HG03045 (cell line): ENCODE measurements around the gene DAPK2.
A peak's percentile ranks its signal among the peaks of the same experiment; 100 is the strongest.
"Not testable (repeated sequence)": the region's sequence is repeated elsewhere in the genome, so short reads cannot be mapped to it uniquely, and the experiment has no call there.

Experiments used
- ATAC-seq: cut with Tn5 transposase; IDR thresholded peaks from one replicate; pipeline ENCODE4 v1.9.1; 2021; ENCODE audit warnings: mild to moderate bottlenecking, moderate library complexity; ENCODE audit not compliant: unreplicated experiment

Gene DAPK2

DNA sequence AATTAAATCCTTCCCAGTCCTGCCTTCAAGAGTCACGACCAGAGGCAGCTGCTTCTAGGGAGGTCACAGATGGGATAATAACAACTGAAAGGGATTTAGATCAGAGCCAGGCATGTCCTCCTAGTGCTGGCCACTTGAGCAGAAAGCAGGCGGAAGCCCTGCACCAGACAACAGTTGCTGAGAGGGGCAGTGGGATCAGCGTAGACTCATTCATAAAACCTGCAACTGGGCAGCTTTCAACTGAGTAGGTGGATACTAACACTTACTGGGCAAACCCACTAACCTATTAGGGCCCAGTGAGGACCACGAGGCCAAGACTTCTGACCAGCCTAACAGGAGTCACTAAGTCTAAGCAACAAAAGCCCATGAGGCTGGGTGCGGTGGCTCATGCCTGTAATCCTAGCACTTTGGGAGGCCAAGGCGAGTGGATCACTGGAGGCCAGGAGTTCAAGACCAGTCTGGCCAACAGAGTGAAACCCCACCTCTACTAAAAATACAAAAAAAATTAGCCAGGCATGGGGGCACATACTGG lies 67.0 kb downstream of the DAPK2 start:
- no peak for ATAC-seq

DNA sequence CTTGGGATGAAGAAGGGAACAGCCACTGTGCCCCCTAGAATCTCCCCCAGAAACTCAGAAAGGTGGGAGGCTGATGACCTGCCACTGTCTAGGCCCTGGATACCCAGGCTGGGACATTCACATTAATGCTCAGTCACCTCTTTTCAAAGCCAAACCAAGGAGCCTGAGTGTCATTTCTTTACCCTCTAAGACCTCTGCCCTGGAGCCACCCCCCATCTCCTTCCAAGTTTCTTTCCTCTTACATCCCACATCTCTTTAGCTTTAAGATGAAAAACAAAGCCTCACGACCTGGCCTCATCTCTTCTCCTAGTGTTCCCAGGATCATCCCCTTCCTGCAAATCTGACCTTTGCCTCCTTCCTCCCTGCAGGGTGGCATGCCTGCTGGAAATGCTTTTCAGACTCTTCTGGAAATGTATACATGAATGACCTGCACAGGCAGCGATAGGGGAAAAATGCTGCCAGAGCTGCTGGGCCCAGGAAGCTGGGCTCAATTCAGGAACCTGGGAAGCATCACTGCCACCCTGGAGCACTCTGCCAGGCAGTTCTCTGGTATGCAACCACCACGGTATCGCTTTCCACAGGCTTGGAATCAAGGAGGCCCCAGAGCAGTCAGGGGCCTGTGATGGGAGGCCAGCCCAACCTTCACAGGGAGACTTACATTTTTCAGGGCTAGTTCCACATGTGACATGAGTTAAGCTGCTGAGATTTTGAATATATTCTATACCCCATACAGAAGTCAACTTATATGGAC lies 67.6 kb downstream of the DAPK2 start:
- ATAC-seq, result no peak

GRCh38 chr15:63977119-63977518 lies 69.2 kb downstream of the DAPK2 start:
- no peak for ATAC-seq

GRCh38 chr15:63974021-63974420 lies 72.3 kb downstream of the DAPK2 start:
- ATAC-seq, result no peak

- ATAC-seq, result no peak
Observed at GRCh38 chr15:63973212-63974009, 72.9 kb downstream of the DAPK2 start.

DNA sequence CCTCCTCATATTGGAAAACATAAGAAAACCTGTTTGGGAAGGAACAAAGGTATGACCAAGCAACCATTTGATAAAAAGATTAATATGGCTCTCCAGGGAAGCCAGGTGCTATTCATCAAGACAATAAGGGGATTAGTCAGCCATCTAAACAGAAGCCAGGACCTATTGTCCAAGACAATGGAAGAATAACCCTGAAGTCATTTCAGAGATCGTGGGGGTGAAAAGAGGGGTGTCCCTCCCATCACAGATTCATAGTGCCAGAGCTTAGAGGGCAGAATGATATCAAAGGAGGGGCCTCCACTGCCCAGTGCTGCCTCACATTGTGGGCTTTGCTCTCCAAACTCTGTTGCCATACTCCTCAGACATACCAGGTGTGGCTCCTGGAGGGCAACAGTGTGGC lies 73.5 kb downstream of the DAPK2 start:
- ATAC-seq, result no peak

DNA sequence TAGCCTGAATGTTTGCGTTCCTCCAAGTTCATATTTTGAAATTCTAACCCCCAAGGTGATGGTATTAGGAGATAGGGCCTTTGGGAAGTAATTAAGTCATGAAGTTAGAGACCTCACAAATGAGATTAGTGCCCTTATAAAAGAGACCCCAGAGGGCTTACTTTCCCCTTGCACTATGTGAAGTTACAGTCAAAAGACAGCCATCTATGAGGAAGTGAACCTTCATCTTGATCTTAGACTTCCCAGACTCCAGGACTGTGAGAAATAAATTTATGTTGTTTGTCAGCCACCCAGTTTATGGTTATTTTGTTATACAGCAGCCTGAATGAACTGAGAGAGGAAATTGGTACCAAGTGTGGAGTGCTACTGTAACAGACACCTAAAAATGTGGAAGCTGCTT lies 74.4 kb downstream of the DAPK2 start:
- ATAC-seq, result no peak

DNA sequence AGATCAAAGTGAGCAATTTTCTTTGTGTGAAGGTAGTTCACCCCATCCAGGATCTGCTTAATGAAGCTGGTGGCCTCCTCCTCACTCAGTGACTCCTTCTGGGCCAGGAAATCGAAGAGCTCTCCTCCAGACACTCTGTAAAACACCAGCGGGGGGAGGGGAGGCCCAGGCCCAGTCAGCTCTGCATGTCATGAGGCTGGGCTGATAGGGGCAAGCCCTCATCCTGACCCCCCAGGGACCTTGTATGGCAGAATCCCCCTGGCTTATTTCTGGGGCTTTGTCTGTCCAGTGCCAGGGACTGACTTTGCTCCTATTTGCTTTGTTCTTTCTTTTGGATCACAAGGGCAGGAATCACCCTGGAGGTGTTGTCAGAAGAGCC lies 74.9 kb downstream of the DAPK2 start:
- ATAC-seq, result no peak

- ATAC-seq, result peak; percentile 82
Observed at GRCh38 chr15:63970621-63971426, 75.5 kb downstream of the DAPK2 start.

GRCh38 chr15:63969652-63970421 lies 76.4 kb downstream of the DAPK2 start:
- ATAC-seq, result peak; percentile 2

DNA sequence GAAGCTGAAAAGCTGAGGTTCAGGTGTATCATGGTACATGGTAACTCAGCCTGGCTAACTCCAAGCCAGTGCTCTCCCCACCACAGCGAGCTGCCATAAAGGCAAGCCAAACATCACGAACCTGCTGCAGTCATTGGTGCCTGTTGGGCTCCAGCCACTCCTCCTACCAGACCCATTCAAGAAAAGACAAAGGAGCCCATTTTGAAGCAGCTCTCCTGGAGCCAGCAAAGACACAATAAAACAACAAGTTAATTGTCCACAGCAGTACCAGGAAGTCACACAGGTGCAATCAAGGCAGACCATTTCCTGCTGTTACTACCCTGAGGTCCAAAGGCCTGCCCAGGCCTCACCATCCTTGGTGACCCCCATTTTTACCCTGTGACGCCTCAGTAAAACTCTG lies 77.6 kb downstream of the DAPK2 start:
- ATAC-seq, result no peak

DNA sequence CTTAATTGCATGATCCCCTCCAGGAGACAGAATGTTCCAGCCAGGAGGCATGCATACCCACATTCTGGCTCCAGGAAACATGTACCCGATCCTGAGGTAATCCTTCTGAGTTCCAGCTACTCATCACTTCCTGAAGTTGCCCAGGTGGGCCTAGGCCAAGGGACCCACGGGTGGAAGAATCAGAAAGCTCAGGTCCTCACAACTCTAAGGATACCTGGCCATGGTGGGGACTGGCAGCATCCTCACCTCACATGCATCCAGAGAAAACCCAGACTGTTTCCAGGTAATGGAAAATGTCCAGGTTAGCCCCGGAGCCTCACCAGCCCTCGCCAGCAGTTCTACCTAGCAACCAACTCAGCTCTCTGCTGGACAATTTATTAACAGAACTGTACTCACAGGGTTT lies 78.2 kb downstream of the DAPK2 start:
- ATAC-seq, result no peak

DNA sequence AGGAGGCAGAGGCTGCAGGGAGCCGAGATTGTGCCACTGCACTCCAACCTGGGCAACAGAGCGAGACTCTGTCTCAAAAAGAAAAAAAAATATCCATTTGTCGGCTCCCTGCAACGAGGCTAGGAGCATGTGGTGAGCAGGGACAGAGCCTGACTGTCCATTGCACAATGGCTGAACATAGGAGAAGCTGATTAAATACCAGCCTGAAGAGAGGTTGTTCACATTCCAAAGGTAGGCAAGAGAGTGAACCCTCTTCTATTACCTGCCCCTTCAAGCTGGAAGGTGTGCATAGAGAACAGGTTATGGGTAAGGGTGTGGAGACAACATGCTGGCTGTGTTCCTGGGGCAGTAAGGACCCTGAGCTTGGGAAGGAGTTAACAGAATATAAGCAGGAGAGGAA lies 78.7 kb downstream of the DAPK2 start:
- no peak for ATAC-seq

DNA sequence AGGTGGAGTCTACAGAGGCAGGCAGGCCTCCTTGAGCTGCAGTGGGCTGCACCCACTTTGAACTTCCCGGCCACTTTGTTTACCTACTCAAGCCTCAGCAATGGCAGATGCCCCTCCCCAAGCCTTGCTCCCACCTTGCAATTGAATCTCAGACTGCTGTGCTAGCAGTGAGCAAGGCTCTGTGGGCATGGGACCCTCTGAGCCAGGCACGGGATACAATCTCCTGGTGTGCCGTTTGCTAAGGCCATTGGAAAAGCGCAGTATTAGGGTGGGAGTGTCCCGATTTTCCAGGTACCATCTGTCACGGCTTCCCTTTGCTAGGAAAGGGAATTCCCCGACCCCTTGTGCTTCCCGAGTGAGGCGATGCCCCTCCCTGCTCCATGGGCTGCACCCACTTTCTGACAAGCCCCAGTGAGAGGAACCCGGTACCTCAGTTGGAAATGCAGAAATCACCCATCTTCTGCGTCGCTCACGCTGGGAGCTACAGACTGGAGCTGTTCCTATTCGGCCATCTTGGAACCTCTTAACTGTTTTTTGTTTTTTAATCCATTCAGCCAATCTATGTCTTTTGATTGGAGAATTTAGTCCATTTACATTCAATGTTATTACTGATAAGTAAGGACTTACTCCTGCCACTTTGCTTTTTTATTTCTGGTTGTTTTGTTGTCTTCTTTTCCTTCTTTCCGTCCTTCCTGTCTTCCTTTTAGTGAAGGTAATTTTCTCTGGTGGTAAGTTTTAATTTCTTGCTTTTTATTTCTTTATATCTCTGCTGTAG lies 83.2 kb downstream of the DAPK2 start:
- ATAC-seq, result not testable (repeated sequence)

DNA sequence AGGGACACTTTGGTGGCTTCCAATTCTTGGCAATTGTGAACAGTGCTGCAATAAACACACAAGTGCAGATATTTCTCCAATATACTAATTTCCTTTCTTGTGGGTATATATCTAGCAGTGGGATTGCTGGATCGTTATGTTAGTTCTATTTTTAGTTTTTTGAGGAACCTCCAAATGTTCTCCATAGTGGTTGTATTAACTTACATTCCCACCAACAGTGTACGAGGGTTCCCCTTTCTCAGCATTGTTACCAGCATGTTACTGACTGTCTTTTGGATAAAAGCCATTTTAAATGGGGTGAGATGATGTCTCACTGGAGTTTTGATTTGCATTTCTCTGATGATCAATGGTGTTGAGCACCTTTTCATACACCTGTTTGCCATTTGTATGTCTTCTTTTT lies 92.8 kb downstream of the DAPK2 start:
- ATAC-seq, result no peak

GRCh38 chr15:63950911-63951481 lies 95.3 kb downstream of the DAPK2 start:
- no peak for ATAC-seq

GRCh38 chr15:63948971-63949370 lies 97.3 kb downstream of the DAPK2 start:
- no peak for ATAC-seq

GRCh38 chr15:63948436-63948835 lies 97.8 kb downstream of the DAPK2 start:
- no peak for ATAC-seq

DNA sequence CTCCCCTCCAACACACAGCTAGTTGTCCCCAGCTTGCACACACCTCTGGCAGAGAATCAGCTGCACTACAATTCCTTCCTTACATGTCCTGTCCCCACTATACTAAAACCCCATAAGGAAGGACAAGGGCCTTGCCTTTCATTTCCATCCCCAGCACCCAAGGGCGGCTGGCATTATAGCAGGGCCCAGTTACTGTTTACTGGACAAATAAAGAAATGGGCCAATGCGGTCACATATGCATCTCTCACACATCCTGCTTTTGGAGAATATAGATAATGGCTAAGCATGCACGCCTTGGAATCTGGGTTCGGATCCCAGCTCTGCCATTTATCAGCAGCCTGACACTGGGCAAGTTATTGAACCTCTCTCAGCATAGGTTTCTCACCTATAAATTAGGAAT lies 99.1 kb downstream of the DAPK2 start:
- no peak for ATAC-seq
